KMS-11 (cell line): Measurements from ENCODE around the gene TNRC6B.
"Not testable (repeated sequence)": the region's sequence is repeated elsewhere in the genome, so short reads cannot be mapped to it uniquely, and the experiment has no call there.

Source experiments
- H2AFZ ChIP-seq: fragments of 200-600 bp; sonication (generic); 2 replicates; pipeline ENCODE4 v1.6.1; 2016; ENCODE audit warnings: antibody characterized with exemption, mixed run types, low read depth
- H3K27ac ChIP-seq: fragments of 200-600 bp; sonication (generic); 2 replicates; pipeline ENCODE4 v1.6.1; 2016; ENCODE audit warnings: mild to moderate bottlenecking, mixed run types
- H3K27me3 ChIP-seq: fragments of 200-600 bp; sonication (generic); 2 replicates; pipeline ENCODE4 v1.6.1; 2017; ENCODE audit warnings: mild to moderate bottlenecking, low read depth, mixed run types, moderate library complexity; ENCODE audit not compliant: insufficient read depth
- H3K36me3 ChIP-seq: fragments of 200-600 bp; sonication (generic); 2 replicates; pipeline ENCODE4 v1.6.1; 2017; ENCODE audit warnings: mild to moderate bottlenecking, mixed run types; ENCODE audit not compliant: insufficient read depth
- H3K4me1 ChIP-seq: fragments of 200-600 bp; sonication (generic); 2 replicates; pipeline ENCODE4 v1.6.1; 2016; ENCODE audit warnings: mild to moderate bottlenecking, low read depth, mixed run types; ENCODE audit not compliant: poor library complexity, severe bottlenecking
- H3K4me2 ChIP-seq: fragments of 200-600 bp; sonication (generic); 2 replicates; pipeline ENCODE4 v1.7.0; 2016; ENCODE audit warnings: mild to moderate bottlenecking, mixed run types
- H3K4me3 ChIP-seq: fragments of 200-600 bp; sonication (generic); IDR thresholded peaks from 2 replicates; pipeline ENCODE4 v1.6.1; 2017; ENCODE audit warnings: low read depth, low read length, mixed read lengths; ENCODE audit not compliant: insufficient read depth
- H3K79me2 ChIP-seq: fragments of 200-600 bp; sonication (generic); 2 replicates; pipeline ENCODE4 v1.6.1; 2016; ENCODE audit warnings: low read depth, mixed run types; ENCODE audit not compliant: insufficient read depth
- H3K9ac ChIP-seq: fragments of 200-600 bp; sonication (generic); 2 replicates; pipeline ENCODE4 v1.6.1; 2016; ENCODE audit warnings: mild to moderate bottlenecking, mixed run types
- H4K20me1 ChIP-seq: fragments of 200-600 bp; sonication (generic); 2 replicates; pipeline ENCODE4 v1.6.1; 2016; ENCODE audit warnings: mild to moderate bottlenecking, mixed run types; ENCODE audit not compliant: insufficient read depth
- CTCF ChIP-seq: fragments of 200-600 bp; sonication (generic); conservative IDR thresholded peaks from 2 replicates; pipeline ENCODE4 v1.6.1; 2017; ENCODE audit warnings: low read depth, mild to moderate bottlenecking, antibody characterized with exemption, low read length, moderate library complexity, mixed read lengths

TNRC6B gene

GRCh38 chr22:40157330-40157945, 20.3 kb upstream of the TNRC6B start:
- Histone ChIP-seq H3K9ac (no peak overlapping the region), H2AFZ (no peak overlapping the region), H3K27me3 (no peaks in the 10 kb centered on the region), H3K79me2 (no peaks in the 10 kb centered on the region), H3K4me1 (no peaks in the 10 kb centered on the region), H3K4me2 (no peak overlapping the region), H4K20me1 (no peaks in the 10 kb centered on the region), H3K4me3 (no peak overlapping the region), H3K36me3 (no peaks in the 10 kb centered on the region), H3K27ac (no peak overlapping the region)
- no peak for TF ChIP-seq CTCF

GRCh38 chr22:40161194-40161593, 16.5 kb upstream of the TNRC6B start:
- H2AFZ ChIP-seq = no peak overlapping the region
- H3K4me1 ChIP-seq = no peaks in the 10 kb centered on the region
- H4K20me1 ChIP-seq = no peaks in the 10 kb centered on the region
- H3K9ac ChIP-seq = no peak overlapping the region
- H3K4me2 ChIP-seq = no peak overlapping the region
- H3K27me3 ChIP-seq = no peaks in the 10 kb centered on the region
- no peak overlapping the region for H3K4me3 ChIP-seq
- no peaks in the 10 kb centered on the region for H3K79me2 ChIP-seq
- no peak overlapping the region for H3K27ac ChIP-seq
- no peak for TF ChIP-seq CTCF
- no peaks in the 10 kb centered on the region for H3K36me3 ChIP-seq

- H3K36me3 ChIP-seq, H3K79me2 ChIP-seq, H3K27me3 ChIP-seq, H3K4me1 ChIP-seq, H3K9ac ChIP-seq, H2AFZ ChIP-seq, H3K4me3 ChIP-seq, H4K20me1 ChIP-seq, H3K4me2 ChIP-seq, H3K27ac ChIP-seq: not testable (repeated sequence)
Measured at GRCh38 chr22:40165537-40165936, 12.2 kb upstream of the TNRC6B start.

- no peak for TF ChIP-seq CTCF
- no peaks in the 10 kb centered on the region for H3K27me3 ChIP-seq
- no peak overlapping the region; the same call in 1 of the 2 replicates for H2AFZ ChIP-seq
- no peaks in the 10 kb centered on the region for H3K36me3 ChIP-seq
- H4K20me1 ChIP-seq = no peaks in the 10 kb centered on the region
- H3K4me3 ChIP-seq = no peak overlapping the region
- H3K79me2 ChIP-seq = peaks cover 29% of the 10 kb centered on the region
- no peak overlapping the region for H3K9ac ChIP-seq
- H3K4me1 ChIP-seq = peaks cover 28% of the 10 kb centered on the region
- H3K27ac ChIP-seq = no peak overlapping the region; the same call in 1 of the 2 replicates
- peak overlapping the region; percentile 67 for H3K4me2 ChIP-seq
Measured at GRCh38 chr22:40175611-40176244, 2.0 kb upstream of the TNRC6B start.
